GM23248 (cell line): ENCODE measurements around the gene FOLR1.

Experiments
- EZH2 ChIP-seq: fragments of 200-600 bp; sonication (generic); IDR thresholded peaks from 2 replicates; pipeline ENCODE4 v1.6.1; 2018; ENCODE audit warnings: antibody characterized with exemption, mild to moderate bottlenecking; ENCODE audit not compliant: insufficient read depth, poor library complexity, severe bottlenecking
- EZH2phosphoT487 ChIP-seq: fragments of 200-600 bp; sonication (generic); IDR thresholded peaks from 2 replicates; pipeline ENCODE4 v1.6.1; 2018; ENCODE audit warnings: antibody characterized with exemption, moderate library complexity, mild to moderate bottlenecking, low read depth; ENCODE audit not compliant: insufficient read depth

DNA sequence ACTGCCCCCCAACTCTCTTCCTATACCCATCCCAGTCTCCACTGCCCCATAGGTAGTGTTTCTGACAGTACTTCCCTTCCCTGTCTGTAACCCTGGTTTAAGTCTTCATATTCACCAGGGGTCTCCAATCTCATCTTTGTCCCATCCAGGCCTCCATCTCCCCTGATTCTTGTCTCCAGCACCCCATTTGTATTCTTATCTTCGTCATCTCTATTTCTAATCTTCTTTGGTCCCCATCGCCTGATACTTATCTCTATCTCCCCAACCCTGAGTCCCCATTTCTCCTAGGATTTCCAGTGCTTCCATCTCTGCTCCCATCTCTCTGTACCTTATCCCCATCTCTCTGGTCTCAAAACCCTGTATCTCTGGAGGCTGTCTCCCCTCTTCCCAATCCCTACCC is 50.2 kb downstream of the FOLR1 start:
- TF ChIP-seq EZH2 (no peak), EZH2phosphoT487 (no peak)
